Panc1 (cell line): Measurements from ENCODE around the gene RASAL1. TPM values are rescaled to one million over a fixed set of nuclear protein-coding genes. Genes with fewer than 3 reads are reported as not detected.

Experiments
- ATAC-seq: fragments of 200-7000 bp; cut with Tn5 transposase; 2 replicates; pipeline ENCODE4 v1.9.1; 2020; ENCODE audit warnings: mild to moderate bottlenecking, moderate library complexity
- BruUV-seq: library from RNA; stranded (reverse); fragments of 400-500 nt; replicated peaks from 2 replicates; lab custom pipeline; 2021; lab: Mats Ljungman, UMichigan
- CTCF ChIA-PET: fragments of 300-600 bp; sonication (Branson Sonifier 250); formaldehyde crosslinking; loops from one replicate; lab custom pipeline; 2022; ENCODE audit warnings: antibody characterized with exemption; lab: Charles Lee
- POLR2A ChIA-PET: fragments of 300-600 bp; sonication (Branson Sonifier 250); formaldehyde crosslinking; loops from one replicate; lab custom pipeline; 2022; ENCODE audit warnings: antibody characterized with exemption; lab: Charles Lee
- DNase-seq: peaks from one replicate; pipeline ENCODE4 v3.0.0-alpha.2; 2010; ENCODE audit warnings: low read depth, low spot score
- H3K27ac ChIP-seq: 2 replicates; pipeline ENCODE4 v1.5.1; 2011; ENCODE audit warnings: mild to moderate bottlenecking, low read length, inconsistent platforms
- H3K27me3 ChIP-seq: fragments of 200-500 bp; sonication (Bioruptor generic); 2 replicates; pipeline ENCODE4 v1.6.0; 2014; ENCODE audit warnings: low read length, inconsistent platforms; ENCODE audit not compliant: control insufficient read depth, insufficient read depth
- H3K36me3 ChIP-seq: fragments of 200-500 bp; sonication (Bioruptor generic); 2 replicates; pipeline ENCODE4 v1.5.1; 2014; ENCODE audit warnings: inconsistent platforms, mild to moderate bottlenecking, low read length, moderate library complexity; ENCODE audit not compliant: control insufficient read depth, insufficient read depth
- H3K4me1 ChIP-seq: 2 replicates; pipeline ENCODE4 v1.5.1; 2011; ENCODE audit warnings: inconsistent platforms, mild to moderate bottlenecking, low read length, moderate library complexity; ENCODE audit not compliant: control insufficient read depth, insufficient read depth
- H3K4me3 ChIP-seq, 2 experiments: 2 replicates each; pipeline ENCODE4 v1.5.1; 2011 to 2012; ENCODE audit warnings: low read depth in 2 of 2, low read length in 2 of 2, mild to moderate bottlenecking in 2 of 2, inconsistent platforms in 1 of 2, moderate library complexity in 1 of 2
- H3K9me3 ChIP-seq: fragments of 200-500 bp; sonication (Bioruptor generic); 2 replicates; pipeline ENCODE4 v1.5.1; 2014; ENCODE audit warnings: low read depth, mild to moderate bottlenecking, inconsistent platforms, low read length, moderate library complexity; ENCODE audit not compliant: control insufficient read depth, insufficient read depth
- CTCF ChIP-seq: fragments of 450-650 bp; IDR thresholded peaks from 2 replicates; pipeline ENCODE4 v1.5.1; 2017; ENCODE audit warnings: mild to moderate bottlenecking
- POLR2AphosphoS5 ChIP-seq: IDR thresholded peaks from 2 replicates; pipeline ENCODE4 v1.6.1; 2012; ENCODE audit warnings: mild to moderate bottlenecking, low read depth, low read length, moderate library complexity
- REST ChIP-seq, 2 experiments: IDR thresholded peaks; 2 replicates each; pipeline ENCODE4 v1.6.1; 2011 to 2012; ENCODE audit warnings: low read depth in 2 of 2, control low read depth in 1 of 2, low read length in 1 of 2, mild to moderate bottlenecking in 1 of 2, moderate library complexity in 1 of 2; ENCODE audit not compliant: insufficient read depth in 1 of 2
- SIN3A ChIP-seq: IDR thresholded peaks from 2 replicates; pipeline ENCODE4 v1.6.1; 2012; ENCODE audit warnings: low read depth, mild to moderate bottlenecking, low read length, moderate library complexity, borderline replicate concordance; ENCODE audit not compliant: insufficient read depth
- TCF7L2 ChIP-seq: IDR thresholded peaks from 2 replicates; pipeline ENCODE4 v1.6.1; 2011; ENCODE audit warnings: mild to moderate bottlenecking, low read depth, low read length, inconsistent platforms
- in situ Hi-C: cut with HindIII; loops from 2 replicates; pipeline ENCODE4 v1.10.0; 2016; ENCODE audit warnings: low sequenced_read_pairs, low pct_unique_long_range_greater_than_20kb
- intact Hi-C: fragments of 100-400 bp; cut with micrococcal nuclease; formaldehyde crosslinking; loops from one replicate; pipeline ENCODE4 v1.10.0; 2022; ENCODE audit not compliant: unreplicated experiment
- total RNA-seq: library from RNA; stranded (reverse); gene quantifications from one replicate; pipeline ENCODE4 v1.2.1, GENCODE V29; 2021; ENCODE audit not compliant: unreplicated experiment

Gene RASAL1
- total RNA-seq, 1 experiment from 2014 or later: 0.28 TPM

- DNase-seq: no peak
- Histone ChIP-seq H3K27me3 (no peaks in the 10 kb centered on the region), H3K4me3 (no peak overlapping the region), H3K27ac (no peak overlapping the region), H3K36me3 (no peaks in the 10 kb centered on the region), H3K9me3 (no peaks in the 10 kb centered on the region), H3K4me1 (peaks cover 4% of the 10 kb centered on the region; the same call in 1 of the 2 replicates)
- BruUV-seq: no TSS peak
- in situ Hi-C loops: loop anchor here (25.0 kb wide), 1 partner anchor 91 kb away; no protein-coding TSS in a partner anchor
- intact Hi-C loops: no loop called here
- ChIA-PET CTCF (interaction anchor here (0.6 kb wide), 1 partner anchor 547 kb away, joined by 4 read pairs; no protein-coding TSS in a partner anchor), POLR2A (interaction anchor here (0.7 kb wide), 1 partner anchor 487 kb away, joined by 3 read pairs; no protein-coding TSS in a partner anchor)
- no peak for ATAC-seq
- no peak for TF ChIP-seq POLR2AphosphoS5
- TF ChIP-seq CTCF: no peak
- TF ChIP-seq TCF7L2: no peak
- no peak for TF ChIP-seq REST (IDR thresholded peaks at IDR 0.05; ENCODE audit: insufficient read depth in 1 of 2, low read depth in 2 of 2, low read length in 1 of 2)
- no peak for TF ChIP-seq SIN3A
These were observed 64.1 kb downstream of the RASAL1 start for GRCh38 chr12:113071135-113072112.

GRCh38 chr12:113070117-113070906 lies 65.2 kb downstream of the RASAL1 start:
- ChIA-PET CTCF (interaction anchor here (0.6 kb wide), 1 partner anchor 546 kb away, joined by 4 read pairs; no protein-coding TSS in a partner anchor), POLR2A (interaction anchor here (0.7 kb wide), 1 partner anchor 486 kb away, joined by 3 read pairs; no protein-coding TSS in a partner anchor)
- H3K4me1 ChIP-seq: peaks cover 4% of the 10 kb centered on the region; the same call in 1 of the 2 replicates
- no TSS peak for BruUV-seq
- in situ Hi-C loops: loop anchor here (25.0 kb wide), 1 partner anchor 92 kb away; no protein-coding TSS in a partner anchor
- H3K36me3 ChIP-seq: no peaks in the 10 kb centered on the region
- DNase-seq (no peak), ATAC-seq (no peak)
- no peaks in the 10 kb centered on the region for H3K27me3 ChIP-seq
- H3K4me3 ChIP-seq: no peak overlapping the region
- H3K27ac ChIP-seq: no peak overlapping the region
- intact Hi-C loops: no loop called here
- TF ChIP-seq CTCF: no peak
- H3K9me3 ChIP-seq: no peaks in the 10 kb centered on the region
